HL-60 (cell line): Measurements from ENCODE around the gene SLC7A1.

Experiments
- CTCF ChIP-seq: IDR thresholded peaks from one replicate; pipeline ENCODE4 v1.5.1; 2011; ENCODE audit warnings: low read length, control low read depth, inconsistent platforms; ENCODE audit not compliant: insufficient read depth
- GABPA ChIP-seq: IDR thresholded peaks from 2 replicates; pipeline ENCODE4 v1.6.1; 2012; ENCODE audit warnings: low read depth
- POLR2AphosphoS5 ChIP-seq: IDR thresholded peaks from 2 replicates; pipeline ENCODE4 v1.6.1; 2012; ENCODE audit warnings: low read depth
- REST ChIP-seq: IDR thresholded peaks from 2 replicates; pipeline ENCODE4 v1.6.1; 2012; ENCODE audit warnings: low read depth; ENCODE audit not compliant: insufficient replicate concordance
- SPI1 ChIP-seq: IDR thresholded peaks from 2 replicates; pipeline ENCODE4 v1.6.1; 2012; ENCODE audit warnings: low read depth, mild to moderate bottlenecking, borderline replicate concordance

- no peak for TF ChIP-seq CTCF
- TF ChIP-seq REST = no peak
- TF ChIP-seq SPI1 = no peak
- TF ChIP-seq POLR2AphosphoS5 = no peak
- TF ChIP-seq GABPA = no peak
Observed at GRCh38 chr13:29505950-29506349, 89.5 kb downstream of the SLC7A1 start.
